GM21526 (cell line): ENCODE data around the gene MUC6.

Experiments used
- ATAC-seq: cut with Tn5 transposase; IDR thresholded peaks from one replicate; pipeline ENCODE4 v1.9.1; 2021; ENCODE audit warnings: moderate library complexity; ENCODE audit not compliant: unreplicated experiment, low FRiP score

Gene MUC6, protein sequence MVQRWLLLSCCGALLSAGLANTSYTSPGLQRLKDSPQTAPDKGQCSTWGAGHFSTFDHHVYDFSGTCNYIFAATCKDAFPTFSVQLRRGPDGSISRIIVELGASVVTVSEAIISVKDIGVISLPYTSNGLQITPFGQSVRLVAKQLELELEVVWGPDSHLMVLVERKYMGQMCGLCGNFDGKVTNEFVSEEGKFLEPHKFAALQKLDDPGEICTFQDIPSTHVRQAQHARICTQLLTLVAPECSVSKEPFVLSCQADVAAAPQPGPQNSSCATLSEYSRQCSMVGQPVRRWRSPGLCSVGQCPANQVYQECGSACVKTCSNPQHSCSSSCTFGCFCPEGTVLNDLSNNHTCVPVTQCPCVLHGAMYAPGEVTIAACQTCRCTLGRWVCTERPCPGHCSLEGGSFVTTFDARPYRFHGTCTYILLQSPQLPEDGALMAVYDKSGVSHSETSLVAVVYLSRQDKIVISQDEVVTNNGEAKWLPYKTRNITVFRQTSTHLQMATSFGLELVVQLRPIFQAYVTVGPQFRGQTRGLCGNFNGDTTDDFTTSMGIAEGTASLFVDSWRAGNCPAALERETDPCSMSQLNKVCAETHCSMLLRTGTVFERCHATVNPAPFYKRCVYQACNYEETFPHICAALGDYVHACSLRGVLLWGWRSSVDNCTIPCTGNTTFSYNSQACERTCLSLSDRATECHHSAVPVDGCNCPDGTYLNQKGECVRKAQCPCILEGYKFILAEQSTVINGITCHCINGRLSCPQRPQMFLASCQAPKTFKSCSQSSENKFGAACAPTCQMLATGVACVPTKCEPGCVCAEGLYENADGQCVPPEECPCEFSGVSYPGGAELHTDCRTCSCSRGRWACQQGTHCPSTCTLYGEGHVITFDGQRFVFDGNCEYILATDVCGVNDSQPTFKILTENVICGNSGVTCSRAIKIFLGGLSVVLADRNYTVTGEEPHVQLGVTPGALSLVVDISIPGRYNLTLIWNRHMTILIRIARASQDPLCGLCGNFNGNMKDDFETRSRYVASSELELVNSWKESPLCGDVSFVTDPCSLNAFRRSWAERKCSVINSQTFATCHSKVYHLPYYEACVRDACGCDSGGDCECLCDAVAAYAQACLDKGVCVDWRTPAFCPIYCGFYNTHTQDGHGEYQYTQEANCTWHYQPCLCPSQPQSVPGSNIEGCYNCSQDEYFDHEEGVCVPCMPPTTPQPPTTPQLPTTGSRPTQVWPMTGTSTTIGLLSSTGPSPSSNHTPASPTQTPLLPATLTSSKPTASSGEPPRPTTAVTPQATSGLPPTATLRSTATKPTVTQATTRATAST (N-terminal part only)

DNA sequence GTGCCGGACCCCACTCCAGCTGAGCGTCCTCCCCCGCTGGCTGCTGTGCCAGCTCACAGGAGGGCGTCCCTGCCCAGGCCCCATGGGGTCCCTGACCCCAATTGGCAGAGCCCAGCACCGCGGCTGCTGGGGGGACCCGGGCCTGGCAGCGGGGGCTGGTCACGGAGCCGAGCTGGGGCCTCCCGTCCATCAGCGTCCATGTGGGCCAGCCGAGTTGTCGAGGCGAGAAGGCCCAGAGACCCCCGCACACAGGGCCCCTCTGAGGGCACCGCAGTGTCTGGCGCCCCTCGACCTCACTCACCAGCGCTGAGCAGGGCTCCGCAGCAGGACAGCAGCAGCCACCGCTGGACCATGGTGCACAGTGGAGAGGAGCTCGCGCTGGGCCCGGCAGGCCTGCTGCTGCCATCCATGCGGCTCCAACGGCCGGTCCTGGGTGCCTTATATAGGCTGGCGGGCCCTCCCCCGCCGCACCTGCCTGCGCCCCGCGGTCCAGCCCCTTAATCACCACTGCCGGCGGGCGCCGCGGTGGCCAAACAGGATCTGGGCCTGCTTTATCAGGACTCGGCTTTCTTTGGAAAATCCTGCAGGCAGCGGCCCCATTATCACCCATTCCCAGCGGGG, at the start of gene MUC6:
TSS of gene MUC6 (minus strand) at position 416 of the 621 bp plus-strand sequence. CDS start at position 353, 63 bp downstream.
- no peak for ATAC-seq

- ATAC-seq, result no peak
Observed at GRCh38 chr11:1085440-1086170, 49.1 kb upstream of the MUC6 start.

GRCh38 chr11:1084561-1085439, 48.3 kb upstream of the MUC6 start:
- ATAC-seq, result no peak

- ATAC-seq, result no peak
Observed at GRCh38 chr11:1083621-1084551, 47.4 kb upstream of the MUC6 start.

DNA sequence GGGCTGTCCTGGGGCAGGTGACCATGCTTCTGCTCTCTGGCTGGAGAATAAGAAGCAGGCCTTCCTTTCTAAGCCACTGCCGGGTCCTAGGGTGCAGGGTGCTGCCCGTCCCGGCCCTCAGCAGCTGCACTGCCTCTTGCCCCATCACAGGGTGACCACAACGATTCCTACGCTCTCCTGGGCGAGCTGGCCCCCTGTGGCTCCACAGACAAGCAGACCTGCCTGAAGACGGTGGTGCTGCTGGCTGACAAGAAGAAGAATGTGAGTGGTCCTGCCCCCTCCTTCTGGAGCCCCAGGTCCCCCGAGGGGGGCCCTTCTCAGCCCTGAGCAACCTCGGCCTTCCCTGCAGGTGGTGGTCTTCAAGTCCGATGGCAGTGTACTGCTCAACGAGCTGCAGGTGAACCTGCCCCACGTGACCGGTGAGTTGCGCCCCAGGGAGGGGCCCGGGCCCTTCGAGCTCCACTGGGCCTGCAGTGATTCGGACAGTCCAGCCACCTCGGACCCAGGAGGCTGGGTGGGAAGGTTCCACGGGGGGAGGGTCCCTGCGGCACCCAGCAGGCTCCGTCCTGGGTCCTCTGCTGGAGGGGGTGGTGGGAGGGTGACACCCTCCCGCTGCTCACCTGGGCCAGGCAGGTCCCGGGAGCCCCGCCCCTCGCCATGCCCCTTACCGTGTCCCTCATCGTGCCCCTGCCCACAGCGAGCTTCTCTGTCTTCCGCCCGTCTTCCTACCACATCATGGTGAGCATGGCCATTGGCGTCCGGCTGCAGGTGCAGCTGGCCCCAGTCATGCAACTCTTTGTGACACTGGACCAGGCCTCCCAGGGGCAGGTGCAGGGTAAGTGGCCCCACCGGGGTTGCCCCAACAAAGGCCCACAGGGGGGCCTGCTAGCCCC, 46.5 kb upstream of the MUC6 start:
- no peak for ATAC-seq

GRCh38 chr11:1082346-1082727, 45.8 kb upstream of the MUC6 start:
- ATAC-seq, result no peak

DNA sequence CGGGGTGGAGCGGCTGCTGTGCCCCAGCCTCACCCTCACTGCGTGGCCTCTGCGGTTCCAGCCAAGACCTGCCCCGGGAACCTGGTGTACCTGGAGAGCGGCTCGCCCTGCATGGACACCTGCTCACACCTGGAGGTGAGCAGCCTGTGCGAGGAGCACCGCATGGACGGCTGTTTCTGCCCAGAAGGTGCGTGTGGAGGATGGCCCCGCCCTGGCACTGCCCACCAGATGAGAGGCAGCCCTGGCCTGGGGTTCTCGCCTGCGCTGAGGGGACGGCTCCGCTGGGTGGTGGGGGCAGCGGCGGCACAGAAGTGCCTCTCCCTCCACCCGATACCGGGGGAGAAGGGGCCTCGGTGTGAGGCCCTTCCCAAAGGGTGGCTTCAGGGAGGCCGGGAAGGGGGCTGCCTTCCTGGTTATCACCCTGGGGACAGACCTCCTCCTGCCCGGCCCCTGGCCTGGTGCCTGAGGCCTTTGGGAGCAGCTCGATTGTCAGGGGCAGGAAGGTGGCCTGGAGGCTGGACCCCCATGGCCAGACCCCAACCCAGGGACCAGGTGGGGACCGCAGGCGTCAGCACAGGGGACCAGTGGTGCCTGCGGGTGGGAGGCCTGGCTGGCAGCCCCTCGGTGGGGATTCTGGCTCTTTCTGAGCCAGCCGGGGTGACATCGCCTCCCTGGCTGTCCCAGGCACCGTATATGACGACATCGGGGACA, 45.2 kb upstream of the MUC6 start:
- no peak for ATAC-seq

GRCh38 chr11:1078191-1078601, 41.7 kb upstream of the MUC6 start:
- no peak for ATAC-seq

- no peak for ATAC-seq
Observed at GRCh38 chr11:1077417-1078119, 41.0 kb upstream of the MUC6 start.

GRCh38 chr11:1077033-1077416, 40.5 kb upstream of the MUC6 start:
- ATAC-seq, result no peak

DNA sequence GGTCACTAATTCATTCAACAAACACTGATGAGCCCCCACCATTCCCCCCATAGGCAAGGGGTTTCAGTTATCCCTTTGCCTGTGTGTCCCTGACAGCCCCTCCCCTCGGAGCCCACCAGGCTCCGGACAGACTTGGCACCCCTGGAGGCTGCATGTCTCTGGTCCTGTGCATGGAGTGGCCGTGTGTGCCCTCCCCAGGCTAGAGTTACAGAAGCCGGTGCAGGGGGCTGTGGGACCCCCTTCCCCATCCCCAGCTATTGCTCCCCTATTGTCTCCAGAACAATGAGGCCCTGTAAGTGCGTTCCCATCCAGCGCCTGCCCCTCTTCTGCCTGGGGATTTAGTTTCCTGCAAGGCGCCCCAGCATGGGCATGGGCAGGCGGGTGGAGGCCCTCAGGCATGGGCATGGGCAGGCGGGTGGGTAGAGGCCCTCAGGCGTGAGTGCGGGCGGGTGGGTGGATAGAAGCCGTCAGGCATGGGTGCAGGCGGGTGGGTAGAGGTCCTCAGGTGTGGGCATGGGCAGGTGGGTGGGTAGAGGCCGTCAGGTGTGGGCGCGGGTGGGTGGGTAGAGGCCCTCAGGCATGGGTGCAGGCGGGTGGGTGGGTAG, 39.6 kb upstream of the MUC6 start:
- ATAC-seq, result no peak

- no peak for ATAC-seq
Observed at GRCh38 chr11:1075341-1075911, 38.9 kb upstream of the MUC6 start.

DNA sequence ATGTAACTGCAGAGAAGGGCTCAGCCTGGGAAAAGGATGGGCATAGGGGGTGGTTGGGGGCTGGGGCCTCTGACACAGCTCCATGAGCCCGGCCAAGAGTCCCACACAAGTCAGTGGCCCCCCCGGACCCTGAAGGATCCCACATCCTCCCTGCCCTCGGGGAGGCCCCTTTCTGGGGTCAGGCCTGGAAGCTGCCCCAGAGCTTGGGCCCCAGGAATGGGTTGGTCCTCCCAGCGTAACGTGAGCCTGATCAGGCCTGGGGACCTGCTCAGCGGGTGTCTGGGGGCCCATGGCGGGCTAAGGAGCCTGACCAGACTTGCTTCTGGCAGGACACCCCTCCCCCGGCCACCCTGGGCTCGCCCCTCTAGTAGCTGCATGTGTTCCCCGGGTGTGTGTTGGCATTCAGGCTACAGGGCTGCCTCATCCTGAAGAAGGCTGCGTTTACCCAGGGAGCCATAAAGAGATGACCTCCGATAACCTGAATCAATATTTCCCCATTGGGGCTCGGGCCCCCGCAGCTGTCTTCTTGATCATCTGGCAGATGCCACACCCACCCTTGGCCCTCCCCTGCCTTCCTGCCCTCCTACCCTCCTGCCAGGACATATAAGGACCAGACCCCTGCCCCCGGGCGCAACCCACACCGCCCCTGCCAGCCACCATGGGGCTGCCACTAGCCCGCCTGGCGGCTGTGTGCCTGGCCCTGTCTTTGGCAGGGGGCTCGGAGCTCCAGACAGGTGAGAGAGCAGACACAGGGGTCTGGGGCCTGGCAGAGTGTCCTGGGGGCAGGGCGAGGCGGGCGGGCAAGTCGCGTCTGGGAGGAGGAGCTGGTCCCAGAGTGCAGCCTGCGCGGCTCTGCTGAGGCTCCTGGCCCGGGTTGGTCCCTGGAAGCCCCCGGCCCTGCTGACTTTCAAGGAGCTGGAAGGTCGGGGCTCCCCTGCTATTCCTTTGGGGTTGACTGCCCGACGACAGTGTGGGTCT, 38.0 kb upstream of the MUC6 start, which contains the start of gene MUC2:
TSS of gene MUC2 (plus strand) at position 631 of the 978 bp plus-strand sequence.
- ATAC-seq, result no peak
